ENCODE results near the gene PNPLA7. TPM values are rescaled to one million over a fixed set of nuclear protein-coding genes. Genes with fewer than 3 reads are reported as not detected.
A peak's percentile ranks its signal among the peaks of the same experiment; 100 is the strongest.

The PNPLA7 gene
- polyA plus RNA-seq, 1 of the 3 experiments (the other 2 are of a cell fraction): 0.99 TPM

GRCh38 chr9:137415451-137415850, 134.8 kb downstream of the PNPLA7 start (continued):
- TF ChIP-seq, protein P1, sequence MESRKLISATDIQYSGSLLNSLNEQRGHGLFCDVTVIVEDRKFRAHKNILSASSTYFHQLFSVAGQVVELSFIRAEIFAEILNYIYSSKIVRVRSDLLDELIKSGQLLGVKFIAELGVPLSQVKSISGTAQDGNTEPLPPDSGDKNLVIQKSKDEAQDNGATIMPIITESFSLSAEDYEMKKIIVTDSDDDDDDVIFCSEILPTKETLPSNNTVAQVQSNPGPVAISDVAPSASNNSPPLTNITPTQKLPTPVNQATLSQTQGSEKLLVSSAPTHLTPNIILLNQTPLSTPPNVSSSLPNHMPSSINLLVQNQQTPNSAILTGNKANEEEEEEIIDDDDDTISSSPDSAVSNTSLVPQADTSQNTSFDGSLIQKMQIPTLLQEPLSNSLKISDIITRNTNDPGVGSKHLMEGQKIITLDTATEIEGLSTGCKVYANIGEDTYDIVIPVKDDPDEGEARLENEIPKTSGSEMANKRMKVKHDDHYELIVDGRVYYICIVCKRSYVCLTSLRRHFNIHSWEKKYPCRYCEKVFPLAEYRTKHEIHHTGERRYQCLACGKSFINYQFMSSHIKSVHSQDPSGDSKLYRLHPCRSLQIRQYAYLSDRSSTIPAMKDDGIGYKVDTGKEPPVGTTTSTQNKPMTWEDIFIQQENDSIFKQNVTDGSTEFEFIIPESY (IDR thresholded peaks at IDR 0.05; ENCODE audit: borderline replicate concordance, low read depth): no peak
- no peak for TF ChIP-seq SIN3A (IDR thresholded peaks at IDR 0.05; ENCODE audit: borderline replicate concordance, low read depth, low read length)

- Histone ChIP-seq H3K4me2 (0 out of 2 replicates have a peak overlapping the region, but pooled peaks have one; percentile 7), H3K4me3 (ENCODE audit: low read depth in 2 of 2, low read length in 1 of 2) (no peak overlapping the region), H3K27ac (ENCODE audit: low read depth in 2 of 2, low read length in 1 of 2) (no peak overlapping the region), H3K79me2 (ENCODE audit: insufficient read depth) (peaks cover 18% of the 10 kb centered on the region; the same call in 1 of the 2 replicates), H3K36me3 (replicated peaks in 1 of 2; ENCODE audit: control insufficient read depth in 1 of 2, insufficient read depth in 2 of 2, low read length in 1 of 2) (no peaks in the 10 kb centered on the region), H4K20me1 (ENCODE audit: insufficient read depth) (0 out of 2 replicates have a peak, but pooled peaks cover 4% of the 10 kb centered on the region), H3K27me3 (ENCODE audit: insufficient read depth) (no peaks in the 10 kb centered on the region), H3K9ac (no peak overlapping the region), H3F3A (replicated peaks; ENCODE audit: insufficient read depth) (peaks cover 15% of the 10 kb centered on the region), H3K9me3 (no peaks in the 10 kb centered on the region), H2AFZ (ENCODE audit: low read depth) (no peak overlapping the region), H3K9me2 (no peaks in the 10 kb centered on the region), H3K4me1 (ENCODE audit: control insufficient read depth in 1 of 2, insufficient read depth in 2 of 2, low read depth in 1 of 2, low read length in 1 of 2) (peaks cover under 1 to 19% of the 10 kb centered on the region in 2 experiments; a peak in 3 of 4 replicates)
- 82% methylated on average over 10 of the region's 10 CpGs for WGBS (ENCODE audit: low lambda C conversion rate)
- CTCF ChIA-PET: interaction anchor here (0.6 to 1.2 kb wide), 3 partner anchors 10 to 632 kb away, joined by 3 to 10 read pairs (median 4); partner anchors contain the start of genes EXD3, NOXA1 and NRARP
- TF ChIP-seq, protein P2, sequence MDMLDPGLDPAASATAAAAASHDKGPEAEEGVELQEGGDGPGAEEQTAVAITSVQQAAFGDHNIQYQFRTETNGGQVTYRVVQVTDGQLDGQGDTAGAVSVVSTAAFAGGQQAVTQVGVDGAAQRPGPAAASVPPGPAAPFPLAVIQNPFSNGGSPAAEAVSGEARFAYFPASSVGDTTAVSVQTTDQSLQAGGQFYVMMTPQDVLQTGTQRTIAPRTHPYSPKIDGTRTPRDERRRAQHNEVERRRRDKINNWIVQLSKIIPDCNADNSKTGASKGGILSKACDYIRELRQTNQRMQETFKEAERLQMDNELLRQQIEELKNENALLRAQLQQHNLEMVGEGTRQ (IDR thresholded peaks at IDR 0.05; ENCODE audit: borderline replicate concordance, low read depth, low read length): no peak
- TF ChIP-seq FOXJ3 (CRISPR knock-in tag; IDR thresholded peaks at IDR 0.05) (no peak), EP300 (IDR thresholded peaks at IDR 0.05; ENCODE audit: borderline replicate concordance in 1 of 2, low read depth in 1 of 2, low read length in 1 of 2) (no peak), TAF1 (IDR thresholded peaks at IDR 0.05; ENCODE audit: borderline replicate concordance, low read depth, low read length) (no peak), RCOR1 (IDR thresholded peaks at IDR 0.05; ENCODE audit: low read length) (no peak), YY1 (IDR thresholded peaks at IDR 0.05; ENCODE audit: low read depth) (no peak), GATA2 (CRISPR knock-in tag; IDR thresholded peaks at IDR 0.05) (no peak), SIN3A (IDR thresholded peaks at IDR 0.05; ENCODE audit: borderline replicate concordance, low read depth, low read length) (no peak)
- POLR2A ChIA-PET: no interaction called here
- no peak for DNase-seq
Observed at GRCh38 chr9:137412431-137412830, 137.8 kb downstream of the PNPLA7 start.

Measured in SK-N-SH (cell line).